Dendritic cell treated with granulocyte-macrophage colony-stimulating factor and Interleukin-4, amounts not matched to agents 40 ng/mL and 50 ng/mL, for 4 days (primary cell): ENCODE measurements around the gene PRR5.
"Not testable (repeated sequence)": the region's sequence is repeated elsewhere in the genome, so short reads cannot be mapped to it uniquely, and the experiment has no call there.

Source experiments
- H3K27ac Mint-ChIP-seq: one replicate; pipeline ENCODE4 v1.8.0; 2022; ENCODE audit warnings: mild to moderate bottlenecking, mixed read lengths
- H3K27me3 Mint-ChIP-seq: one replicate; pipeline ENCODE4 v1.8.0; 2022; ENCODE audit warnings: mild to moderate bottlenecking, mixed read lengths
- H3K36me3 Mint-ChIP-seq: one replicate; pipeline ENCODE4 v1.8.0; 2022; ENCODE audit warnings: low read depth, mixed read lengths
- H3K4me1 Mint-ChIP-seq: one replicate; pipeline ENCODE4 v1.8.0; 2022; ENCODE audit warnings: low read depth, mixed read lengths
- H3K4me3 Mint-ChIP-seq: one replicate; pipeline ENCODE4 v1.8.0; 2022; ENCODE audit warnings: mild to moderate bottlenecking, moderate library complexity, mixed read lengths
- H3K9me3 Mint-ChIP-seq: one replicate; pipeline ENCODE4 v1.8.0; 2022; ENCODE audit warnings: mixed read lengths
- intact Hi-C: fragments of 100-400 bp; cut with micrococcal nuclease; formaldehyde crosslinking; loops from one replicate; pipeline ENCODE4 v1.15.0; 2022

Gene PRR5

GRCh38 chr22:44701824-44702478 lies at the start of gene PRR5:
Gene PRR5 (plus strand): TSS chr22:44702204. CDS start chr22:44702475, 271 bp downstream.
- peaks cover 67% of the 10 kb centered on the region for H3K27me3 Mint-ChIP-seq
- H3K4me3 Mint-ChIP-seq: peak within 1 kb of the TSS; percentile 65
- H3K4me1 Mint-ChIP-seq: peaks cover 11% of the 10 kb centered on the region
- H3K27ac Mint-ChIP-seq: peak within 1 kb of the TSS; percentile 39
- H3K36me3 Mint-ChIP-seq: no peaks in the 10 kb centered on the region
- intact Hi-C loops: no loop called here
- H3K9me3 Mint-ChIP-seq: no peaks in the 10 kb centered on the region

GRCh38 chr22:44652866-44653265 lies 49.1 kb upstream of the PRR5 start:
- peaks cover 18% of the 10 kb centered on the region for H3K4me1 Mint-ChIP-seq
- intact Hi-C loops, H3K4me3 Mint-ChIP-seq, H3K9me3 Mint-ChIP-seq, H3K36me3 Mint-ChIP-seq, H3K27ac Mint-ChIP-seq, H3K27me3 Mint-ChIP-seq: not testable (repeated sequence)

- peaks cover 13% of the 10 kb centered on the region for H3K27me3 Mint-ChIP-seq
- no peaks in the 10 kb centered on the region for H3K9me3 Mint-ChIP-seq
- H3K27ac Mint-ChIP-seq: no peak overlapping the region
- intact Hi-C loops: no loop called here
- H3K36me3 Mint-ChIP-seq: no peaks in the 10 kb centered on the region
- H3K4me3 Mint-ChIP-seq: no peak overlapping the region
- H3K4me1 Mint-ChIP-seq: peaks cover 13% of the 10 kb centered on the region
Measured at GRCh38 chr22:44658311-44658953, 43.6 kb upstream of the PRR5 start.

- H3K27me3 Mint-ChIP-seq: peaks cover 13% of the 10 kb centered on the region
- no peaks in the 10 kb centered on the region for H3K36me3 Mint-ChIP-seq
- no peaks in the 10 kb centered on the region for H3K9me3 Mint-ChIP-seq
- H3K4me3 Mint-ChIP-seq: no peak overlapping the region
- H3K27ac Mint-ChIP-seq: no peak overlapping the region
- intact Hi-C loops: no loop called here
- H3K4me1 Mint-ChIP-seq: peaks cover 20% of the 10 kb centered on the region
Measured at GRCh38 chr22:44659140-44659539, 42.9 kb upstream of the PRR5 start.

GRCh38 chr22:44660051-44660830 lies 41.8 kb upstream of the PRR5 start:
- Mint-ChIP-seq H3K9me3 (no peaks in the 10 kb centered on the region), H3K27ac (no peak overlapping the region), H3K27me3 (peaks cover 13% of the 10 kb centered on the region), H3K4me3 (no peak overlapping the region), H3K36me3 (no peaks in the 10 kb centered on the region), H3K4me1 (peaks cover 31% of the 10 kb centered on the region)
- intact Hi-C loops: no loop called here

- Mint-ChIP-seq H3K4me3 (no peak overlapping the region), H3K27me3 (peaks cover 17% of the 10 kb centered on the region), H3K4me1 (peaks cover 39% of the 10 kb centered on the region), H3K36me3 (no peaks in the 10 kb centered on the region), H3K9me3 (no peaks in the 10 kb centered on the region), H3K27ac (no peak overlapping the region)
- intact Hi-C loops: no loop called here
Measured at GRCh38 chr22:44661070-44661469, 40.9 kb upstream of the PRR5 start.

GRCh38 chr22:44661659-44662569 lies 40.1 kb upstream of the PRR5 start:
- Mint-ChIP-seq H3K27me3 (peaks cover 20% of the 10 kb centered on the region), H3K27ac (no peak overlapping the region), H3K36me3 (no peaks in the 10 kb centered on the region), H3K9me3 (no peaks in the 10 kb centered on the region), H3K4me1 (peaks cover 42% of the 10 kb centered on the region), H3K4me3 (no peak overlapping the region)
- intact Hi-C loops: no loop called here

- H3K4me1 Mint-ChIP-seq: peaks cover 37% of the 10 kb centered on the region
- intact Hi-C loops: no loop called here
- H3K27me3 Mint-ChIP-seq: peaks cover 26% of the 10 kb centered on the region
- no peaks in the 10 kb centered on the region for H3K36me3 Mint-ChIP-seq
- H3K9me3 Mint-ChIP-seq: no peaks in the 10 kb centered on the region
- H3K4me3 Mint-ChIP-seq: no peak overlapping the region
- no peak overlapping the region for H3K27ac Mint-ChIP-seq
Measured at GRCh38 chr22:44663256-44663999, 38.6 kb upstream of the PRR5 start.

GRCh38 chr22:44664149-44664548 lies 37.9 kb upstream of the PRR5 start:
- Mint-ChIP-seq H3K36me3 (no peaks in the 10 kb centered on the region), H3K27ac (no peak overlapping the region), H3K9me3 (no peaks in the 10 kb centered on the region), H3K27me3 (peaks cover 26% of the 10 kb centered on the region), H3K4me3 (no peak overlapping the region), H3K4me1 (peaks cover 34% of the 10 kb centered on the region)
- intact Hi-C loops: no loop called here

- Mint-ChIP-seq H3K9me3 (no peaks in the 10 kb centered on the region), H3K4me1 (peaks cover 41% of the 10 kb centered on the region), H3K27ac (no peak overlapping the region), H3K4me3 (no peak overlapping the region), H3K27me3 (peaks cover 36% of the 10 kb centered on the region), H3K36me3 (no peaks in the 10 kb centered on the region)
- intact Hi-C loops: no loop called here
Measured at GRCh38 chr22:44665115-44665514, 36.9 kb upstream of the PRR5 start.

- intact Hi-C loops: no loop called here
- no peaks in the 10 kb centered on the region for H3K36me3 Mint-ChIP-seq
- peaks cover 44% of the 10 kb centered on the region for H3K27me3 Mint-ChIP-seq
- no peaks in the 10 kb centered on the region for H3K9me3 Mint-ChIP-seq
- H3K4me3 Mint-ChIP-seq: no peak overlapping the region
- H3K4me1 Mint-ChIP-seq: peaks cover 48% of the 10 kb centered on the region
- no peak overlapping the region for H3K27ac Mint-ChIP-seq
Measured at GRCh38 chr22:44666207-44666585, 35.8 kb upstream of the PRR5 start.

- Mint-ChIP-seq H3K4me1 (peaks cover 48% of the 10 kb centered on the region), H3K27ac (no peak overlapping the region), H3K4me3 (no peak overlapping the region), H3K27me3 (peaks cover 54% of the 10 kb centered on the region), H3K9me3 (no peaks in the 10 kb centered on the region), H3K36me3 (no peaks in the 10 kb centered on the region)
- intact Hi-C loops: no loop called here
Measured at GRCh38 chr22:44667276-44667675, 34.7 kb upstream of the PRR5 start.

GRCh38 chr22:44667829-44668189 lies 34.2 kb upstream of the PRR5 start:
- H3K9me3 Mint-ChIP-seq: no peaks in the 10 kb centered on the region
- H3K4me1 Mint-ChIP-seq: peaks cover 48% of the 10 kb centered on the region
- no peak overlapping the region for H3K27ac Mint-ChIP-seq
- no peak overlapping the region for H3K4me3 Mint-ChIP-seq
- H3K27me3 Mint-ChIP-seq: peaks cover 56% of the 10 kb centered on the region
- intact Hi-C loops: no loop called here
- no peaks in the 10 kb centered on the region for H3K36me3 Mint-ChIP-seq
